ENCODE data around the gene MARK1.

DNA sequence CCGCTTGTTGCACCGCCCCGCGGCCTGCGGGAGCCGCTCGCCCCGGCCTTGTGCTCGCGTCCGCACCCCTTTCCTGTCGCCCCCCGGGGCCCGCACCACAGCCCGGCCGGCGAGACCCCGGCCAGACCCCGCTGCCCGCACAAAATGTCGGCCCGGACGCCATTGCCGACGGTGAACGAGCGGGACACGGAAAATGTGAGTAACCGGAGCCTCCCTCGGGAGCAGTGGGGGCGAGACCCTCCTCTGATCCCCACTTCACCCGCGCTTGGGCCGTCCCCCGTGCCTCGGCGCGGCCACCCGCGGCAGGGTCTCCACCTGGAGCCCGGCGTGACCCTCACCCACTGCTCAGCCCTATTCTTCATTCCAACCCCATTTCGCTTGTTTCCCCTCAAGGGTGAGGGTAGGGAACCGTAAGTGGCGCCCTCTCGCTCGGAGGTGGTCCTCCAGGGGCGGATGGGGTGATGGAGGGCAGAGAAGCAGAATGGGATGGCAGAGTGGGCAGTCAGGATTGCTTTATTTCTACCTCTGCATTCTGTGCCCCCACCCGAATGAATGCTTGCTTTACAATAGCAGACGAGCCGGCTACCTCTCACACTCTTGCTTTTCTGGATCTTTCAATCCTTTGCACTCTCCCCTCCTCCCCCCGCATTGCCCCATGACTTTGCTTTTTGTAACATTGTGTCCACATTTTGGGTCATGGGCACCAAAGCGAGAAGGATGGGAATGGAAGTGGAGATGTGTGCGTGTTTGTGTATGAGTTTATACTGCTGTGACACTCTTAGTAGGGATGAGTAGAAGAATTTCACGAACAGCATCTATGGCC lies 954 bp downstream of the MARK1 start:
- TF ChIP-seq, protein P1, sequence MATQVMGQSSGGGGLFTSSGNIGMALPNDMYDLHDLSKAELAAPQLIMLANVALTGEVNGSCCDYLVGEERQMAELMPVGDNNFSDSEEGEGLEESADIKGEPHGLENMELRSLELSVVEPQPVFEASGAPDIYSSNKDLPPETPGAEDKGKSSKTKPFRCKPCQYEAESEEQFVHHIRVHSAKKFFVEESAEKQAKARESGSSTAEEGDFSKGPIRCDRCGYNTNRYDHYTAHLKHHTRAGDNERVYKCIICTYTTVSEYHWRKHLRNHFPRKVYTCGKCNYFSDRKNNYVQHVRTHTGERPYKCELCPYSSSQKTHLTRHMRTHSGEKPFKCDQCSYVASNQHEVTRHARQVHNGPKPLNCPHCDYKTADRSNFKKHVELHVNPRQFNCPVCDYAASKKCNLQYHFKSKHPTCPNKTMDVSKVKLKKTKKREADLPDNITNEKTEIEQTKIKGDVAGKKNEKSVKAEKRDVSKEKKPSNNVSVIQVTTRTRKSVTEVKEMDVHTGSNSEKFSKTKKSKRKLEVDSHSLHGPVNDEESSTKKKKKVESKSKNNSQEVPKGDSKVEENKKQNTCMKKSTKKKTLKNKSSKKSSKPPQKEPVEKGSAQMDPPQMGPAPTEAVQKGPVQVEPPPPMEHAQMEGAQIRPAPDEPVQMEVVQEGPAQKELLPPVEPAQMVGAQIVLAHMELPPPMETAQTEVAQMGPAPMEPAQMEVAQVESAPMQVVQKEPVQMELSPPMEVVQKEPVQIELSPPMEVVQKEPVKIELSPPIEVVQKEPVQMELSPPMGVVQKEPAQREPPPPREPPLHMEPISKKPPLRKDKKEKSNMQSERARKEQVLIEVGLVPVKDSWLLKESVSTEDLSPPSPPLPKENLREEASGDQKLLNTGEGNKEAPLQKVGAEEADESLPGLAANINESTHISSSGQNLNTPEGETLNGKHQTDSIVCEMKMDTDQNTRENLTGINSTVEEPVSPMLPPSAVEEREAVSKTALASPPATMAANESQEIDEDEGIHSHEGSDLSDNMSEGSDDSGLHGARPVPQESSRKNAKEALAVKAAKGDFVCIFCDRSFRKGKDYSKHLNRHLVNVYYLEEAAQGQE (IDR thresholded peaks at IDR 0.05; ENCODE audit: borderline replicate concordance) = no peak
- TF ChIP-seq, protein P1 (CRISPR knock-in tag; IDR thresholded peaks at IDR 0.05; ENCODE audit: low read depth) = no peak
- TF ChIP-seq EZH2 (IDR thresholded peaks at IDR 0.05; ENCODE audit: borderline replicate concordance, low read depth, low read length) (no peak), POLR2A (conservative IDR thresholded peaks at IDR 0.05) (no peak), ELF2 (CRISPR knock-in tag; IDR thresholded peaks at IDR 0.05) (no peak), PCBP1 (IDR thresholded peaks at IDR 0.05; ENCODE audit: low read depth, low read length, poor library complexity, severe bottlenecking) (peak; percentile 16), NBN (IDR thresholded peaks at IDR 0.05; ENCODE audit: low read depth) (no peak), POLR2AphosphoS5 (IDR thresholded peaks at IDR 0.05; ENCODE audit: control insufficient read depth, insufficient read depth, low read depth, low read length) (no peak), CHD2 (IDR thresholded peaks at IDR 0.05; ENCODE audit: low read depth, low read length) (no peak), ZNF408 (CRISPR knock-in tag; IDR thresholded peaks at IDR 0.05; ENCODE audit: low read depth) (no peak), TARDBP (IDR thresholded peaks at IDR 0.05) (no peak)
- TF ChIP-seq, protein P2, sequence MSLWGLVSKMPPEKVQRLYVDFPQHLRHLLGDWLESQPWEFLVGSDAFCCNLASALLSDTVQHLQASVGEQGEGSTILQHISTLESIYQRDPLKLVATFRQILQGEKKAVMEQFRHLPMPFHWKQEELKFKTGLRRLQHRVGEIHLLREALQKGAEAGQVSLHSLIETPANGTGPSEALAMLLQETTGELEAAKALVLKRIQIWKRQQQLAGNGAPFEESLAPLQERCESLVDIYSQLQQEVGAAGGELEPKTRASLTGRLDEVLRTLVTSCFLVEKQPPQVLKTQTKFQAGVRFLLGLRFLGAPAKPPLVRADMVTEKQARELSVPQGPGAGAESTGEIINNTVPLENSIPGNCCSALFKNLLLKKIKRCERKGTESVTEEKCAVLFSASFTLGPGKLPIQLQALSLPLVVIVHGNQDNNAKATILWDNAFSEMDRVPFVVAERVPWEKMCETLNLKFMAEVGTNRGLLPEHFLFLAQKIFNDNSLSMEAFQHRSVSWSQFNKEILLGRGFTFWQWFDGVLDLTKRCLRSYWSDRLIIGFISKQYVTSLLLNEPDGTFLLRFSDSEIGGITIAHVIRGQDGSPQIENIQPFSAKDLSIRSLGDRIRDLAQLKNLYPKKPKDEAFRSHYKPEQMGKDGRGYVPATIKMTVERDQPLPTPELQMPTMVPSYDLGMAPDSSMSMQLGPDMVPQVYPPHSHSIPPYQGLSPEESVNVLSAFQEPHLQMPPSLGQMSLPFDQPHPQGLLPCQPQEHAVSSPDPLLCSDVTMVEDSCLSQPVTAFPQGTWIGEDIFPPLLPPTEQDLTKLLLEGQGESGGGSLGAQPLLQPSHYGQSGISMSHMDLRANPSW (CRISPR knock-in tag; IDR thresholded peaks at IDR 0.05) = no peak
- TF ChIP-seq, protein P3, sequence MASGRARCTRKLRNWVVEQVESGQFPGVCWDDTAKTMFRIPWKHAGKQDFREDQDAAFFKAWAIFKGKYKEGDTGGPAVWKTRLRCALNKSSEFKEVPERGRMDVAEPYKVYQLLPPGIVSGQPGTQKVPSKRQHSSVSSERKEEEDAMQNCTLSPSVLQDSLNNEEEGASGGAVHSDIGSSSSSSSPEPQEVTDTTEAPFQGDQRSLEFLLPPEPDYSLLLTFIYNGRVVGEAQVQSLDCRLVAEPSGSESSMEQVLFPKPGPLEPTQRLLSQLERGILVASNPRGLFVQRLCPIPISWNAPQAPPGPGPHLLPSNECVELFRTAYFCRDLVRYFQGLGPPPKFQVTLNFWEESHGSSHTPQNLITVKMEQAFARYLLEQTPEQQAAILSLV (tag; IDR thresholded peaks at IDR 0.05) = no peak

All from K562 (cell line).